ENCODE results near the gene TLNRD1.

TLNRD1 gene

DNA sequence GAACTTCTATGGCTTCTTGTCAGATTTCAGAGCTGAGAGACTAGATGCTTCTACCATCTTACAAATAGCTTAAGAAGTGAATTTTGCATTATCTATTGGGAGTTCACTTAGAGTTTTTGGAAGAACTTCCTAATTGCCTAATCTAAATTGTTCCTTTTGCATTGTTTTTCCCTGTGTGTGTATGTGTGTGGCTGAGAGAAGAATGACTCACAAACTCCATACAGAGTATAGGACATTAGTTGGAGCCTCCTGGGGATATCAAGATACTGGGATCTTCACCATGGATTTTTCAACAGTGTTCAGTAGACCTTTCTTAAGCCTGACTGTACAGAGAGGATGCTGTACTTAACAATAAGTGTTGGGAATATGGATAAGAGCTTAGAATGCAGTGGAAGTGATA, 10.9 kb downstream of the TLNRD1 start:
- Histone ChIP-seq H3K79me2 (peaks cover 3% of the 10 kb centered on the region), H3K4me1 (no peaks in the 10 kb centered on the region), H3K4me3 (ENCODE audit: low read depth, low read length) (no peak overlapping the region), H2AFZ (no peak overlapping the region), H3K9ac (no peak overlapping the region), H3K9me3 (ENCODE audit: control insufficient read depth, low read length) (no peaks in the 10 kb centered on the region), H3K27me3 (ENCODE audit: control insufficient read depth, insufficient read depth, low read length) (no peaks in the 10 kb centered on the region), H3K4me2 (ENCODE audit: low read length) (no peak overlapping the region), H3K27ac (no peak overlapping the region), H3K36me3 (ENCODE audit: control insufficient read depth, insufficient read depth, low read length) (no peaks in the 10 kb centered on the region)
- TF ChIP-seq, protein P1, sequence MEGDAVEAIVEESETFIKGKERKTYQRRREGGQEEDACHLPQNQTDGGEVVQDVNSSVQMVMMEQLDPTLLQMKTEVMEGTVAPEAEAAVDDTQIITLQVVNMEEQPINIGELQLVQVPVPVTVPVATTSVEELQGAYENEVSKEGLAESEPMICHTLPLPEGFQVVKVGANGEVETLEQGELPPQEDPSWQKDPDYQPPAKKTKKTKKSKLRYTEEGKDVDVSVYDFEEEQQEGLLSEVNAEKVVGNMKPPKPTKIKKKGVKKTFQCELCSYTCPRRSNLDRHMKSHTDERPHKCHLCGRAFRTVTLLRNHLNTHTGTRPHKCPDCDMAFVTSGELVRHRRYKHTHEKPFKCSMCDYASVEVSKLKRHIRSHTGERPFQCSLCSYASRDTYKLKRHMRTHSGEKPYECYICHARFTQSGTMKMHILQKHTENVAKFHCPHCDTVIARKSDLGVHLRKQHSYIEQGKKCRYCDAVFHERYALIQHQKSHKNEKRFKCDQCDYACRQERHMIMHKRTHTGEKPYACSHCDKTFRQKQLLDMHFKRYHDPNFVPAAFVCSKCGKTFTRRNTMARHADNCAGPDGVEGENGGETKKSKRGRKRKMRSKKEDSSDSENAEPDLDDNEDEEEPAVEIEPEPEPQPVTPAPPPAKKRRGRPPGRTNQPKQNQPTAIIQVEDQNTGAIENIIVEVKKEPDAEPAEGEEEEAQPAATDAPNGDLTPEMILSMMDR (IDR thresholded peaks at IDR 0.05), result no peak

DNA sequence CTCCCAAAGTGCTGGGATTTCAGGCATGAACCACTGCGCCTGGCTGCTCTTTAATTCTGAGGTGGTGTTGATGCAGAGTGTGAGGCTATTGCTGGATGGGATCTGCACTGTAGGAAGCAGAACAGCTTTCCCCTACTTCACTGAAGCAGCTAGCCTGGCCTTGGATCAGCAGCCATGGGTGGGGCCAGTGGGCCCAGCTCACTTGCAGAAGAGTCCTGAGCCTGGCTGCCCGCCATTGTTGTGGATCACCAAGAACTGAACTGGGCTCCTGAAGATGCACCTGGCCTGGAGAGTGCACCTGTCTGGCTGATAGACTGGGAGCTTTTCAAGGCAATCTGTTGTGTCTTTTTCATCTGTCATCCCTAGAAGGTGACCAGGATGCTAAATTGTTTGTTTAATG, 11.9 kb downstream of the TLNRD1 start:
- H2AFZ ChIP-seq, result no peak overlapping the region
- H3K4me2 ChIP-seq (ENCODE audit: low read length), result no peak overlapping the region
- no peaks in the 10 kb centered on the region for H3K27me3 ChIP-seq (ENCODE audit: control insufficient read depth, insufficient read depth, low read length)
- no peaks in the 10 kb centered on the region for H3K9me3 ChIP-seq (ENCODE audit: control insufficient read depth, low read length)
- TF ChIP-seq, protein P1 (IDR thresholded peaks at IDR 0.05), result no peak
- no peaks in the 10 kb centered on the region for H3K36me3 ChIP-seq (ENCODE audit: control insufficient read depth, insufficient read depth, low read length)
- peaks cover 3% of the 10 kb centered on the region for H3K79me2 ChIP-seq
- H3K4me3 ChIP-seq (ENCODE audit: low read depth, low read length), result no peak overlapping the region
- no peaks in the 10 kb centered on the region for H3K4me1 ChIP-seq
- no peak overlapping the region for H3K27ac ChIP-seq
- H3K9ac ChIP-seq, result no peak overlapping the region

DNA sequence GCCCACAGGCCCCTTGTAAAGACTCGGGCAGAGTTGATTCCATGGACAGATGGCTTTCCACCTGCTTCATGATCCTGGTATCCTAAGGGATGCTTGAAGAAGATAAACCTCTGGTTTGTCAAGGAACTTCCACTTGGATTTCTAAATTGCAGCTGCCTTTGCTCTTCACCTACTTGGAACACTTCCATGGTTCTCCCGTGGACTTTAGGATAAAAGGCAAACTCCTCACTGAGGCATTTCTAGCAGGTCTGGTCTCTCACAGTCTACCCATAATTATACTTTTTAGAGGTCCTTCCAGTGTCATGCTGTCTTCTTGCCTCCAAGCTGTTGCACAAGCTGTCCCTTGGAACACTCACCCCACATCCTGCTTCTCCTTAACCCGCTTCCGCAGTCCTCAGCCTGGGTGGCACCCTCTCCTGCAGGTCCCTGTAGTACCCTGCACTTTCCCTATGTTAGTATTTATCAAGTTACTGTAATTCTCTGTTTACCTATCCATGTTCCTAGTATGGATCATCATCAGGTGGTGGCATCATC, 12.7 kb downstream of the TLNRD1 start:
- Histone ChIP-seq H3K36me3 (ENCODE audit: control insufficient read depth, insufficient read depth, low read length) (no peaks in the 10 kb centered on the region), H3K9me3 (ENCODE audit: control insufficient read depth, low read length) (no peaks in the 10 kb centered on the region), H3K4me2 (ENCODE audit: low read length) (no peak overlapping the region), H2AFZ (no peak overlapping the region), H3K4me1 (no peaks in the 10 kb centered on the region), H3K4me3 (ENCODE audit: low read depth, low read length) (no peak overlapping the region), H3K9ac (no peak overlapping the region), H3K79me2 (peaks cover 3% of the 10 kb centered on the region), H3K27ac (no peak overlapping the region), H3K27me3 (ENCODE audit: control insufficient read depth, insufficient read depth, low read length) (no peaks in the 10 kb centered on the region)
- TF ChIP-seq, protein P1 (IDR thresholded peaks at IDR 0.05), result no peak

GRCh38 chr15:81014446-81015093, 13.8 kb downstream of the TLNRD1 start:
- H3K4me2 ChIP-seq (ENCODE audit: low read length), result no peak overlapping the region
- no peak overlapping the region for H3K27ac ChIP-seq
- H3K4me3 ChIP-seq (ENCODE audit: low read depth, low read length), result no peak overlapping the region
- no peaks in the 10 kb centered on the region for H3K27me3 ChIP-seq (ENCODE audit: control insufficient read depth, insufficient read depth, low read length)
- no peak overlapping the region for H2AFZ ChIP-seq
- H3K4me1 ChIP-seq, result no peaks in the 10 kb centered on the region
- no peak overlapping the region for H3K9ac ChIP-seq
- H3K36me3 ChIP-seq (ENCODE audit: control insufficient read depth, insufficient read depth, low read length), result no peaks in the 10 kb centered on the region
- H3K9me3 ChIP-seq (ENCODE audit: control insufficient read depth, low read length), result no peaks in the 10 kb centered on the region
- TF ChIP-seq, protein P1 (IDR thresholded peaks at IDR 0.05), result no peak
- peaks cover 3% of the 10 kb centered on the region for H3K79me2 ChIP-seq

Data from parathyroid adenoma (tissue), 2 donors.